Right lobe of liver (tissue), 6 donors: ENCODE data around the gene RAB3B. TPM values are rescaled to one million over a fixed set of nuclear protein-coding genes. Genes with fewer than 3 reads are reported as not detected.

ENCODE experiments used
- ATAC-seq, 4 donors: fragments of 200-7000 bp; cut with Tn5 transposase; one replicate each; pipeline ENCODE4 v1.9.1; 2020; ENCODE audit warnings: mild to moderate bottlenecking in 4 of 4, moderate library complexity in 4 of 4
- DNase-seq, 3 donors: peaks; one replicate each; pipeline ENCODE4 v3.0.0-alpha.2; 2020
- H3K27ac ChIP-seq, 3 donors: fragments of 200-600 bp; one replicate each; pipeline ENCODE4 v1.8.0; 2022
- H3K27me3 ChIP-seq, 2 donors: fragments of 200-600 bp; one replicate each; pipeline ENCODE4 v1.8.0; 2022
- H3K36me3 ChIP-seq, 4 donors: fragments of 200-600 bp; sonication (generic) in 1 of 4; one replicate each; pipeline versions ENCODE4 v1.5.1 to v1.8.0; 2017 to 2022; ENCODE audit warnings: control low read depth in 1 of 4
- H3K4me1 ChIP-seq, 4 donors: fragments of 200-600 bp; sonication (generic) in 1 of 4; one replicate each; pipeline versions ENCODE4 v1.5.1 to v1.8.0; 2017 to 2022; ENCODE audit warnings: control low read depth in 1 of 4
- H3K4me3 ChIP-seq, 3 donors: fragments of 200-600 bp; one replicate each; pipeline ENCODE4 v1.8.0; 2022
- H3K9me3 ChIP-seq, 4 donors: fragments of 200-600 bp; sonication (generic) in 1 of 4; one replicate each; pipeline versions ENCODE4 v1.5.1 to v1.8.0; 2017 to 2022; ENCODE audit warnings: control low read depth in 1 of 4
- CTCF ChIP-seq, 4 donors: fragments of 200-600 bp in 3 of 4; fragments of 450-650 bp in 1 of 4; IDR thresholded peaks; one replicate each; pipeline versions ENCODE4 v1.5.1 to v1.8.0; 2016 to 2022; ENCODE audit warnings: antibody characterized with exemption in 4 of 4, mild to moderate bottlenecking in 2 of 4
- POLR2A ChIP-seq: fragments of 450-650 bp; IDR thresholded peaks from one replicate; pipeline ENCODE4 v1.6.1; 2017; ENCODE audit warnings: antibody characterized with exemption, mild to moderate bottlenecking
- WGBS: methylation state at CpG from one replicate; pipeline ENCODE4 v1.1.6; 2018; ENCODE audit warnings: low coverage, low lambda C conversion rate; ENCODE audit not compliant: insufficient coverage; ENCODE audit errors: missing lambda C conversion rate; 5-methylcytosine and 5-hydroxymethylcytosine counted together
- intact Hi-C, 2 donors: fragments of 100-400 bp; cut with DNase I; formaldehyde crosslinking; loops; one replicate each; pipeline versions ENCODE4 v1.11.2 to v1.14.1; 2022
- total RNA-seq, 6 experiments: library from RNA; depleted of rRNA in 2 of 6; stranded (reverse); fragments of >200 nt in 2 of 6; fragmentation: NEBNext Ultra II Directional in 3 of 6; extraction: Animal tissue kit (Norgen Biotek cat#: 25700) in 3 of 6; gene quantifications; one replicate each; pipeline versions ENCODE4 v1.1.0 to v1.2.4, GENCODE V29; 2016 to 2023
- donor health status: DM: no; HTN: yes; CAD: no.
- donor health status: DM: no; HTN: no; CAD: no.
- donor health status: DM: no; HTN: no; CAD: no.
- donor health status: DM: no; HTN: yes; CAD: no.
- donor health status: DM: no; HTN: yes; CAD: no.

Gene RAB3B
- total RNA-seq, 6 experiments from 2014 or later, result 0.05 to 9.7 (median 4.4) TPM

DNA sequence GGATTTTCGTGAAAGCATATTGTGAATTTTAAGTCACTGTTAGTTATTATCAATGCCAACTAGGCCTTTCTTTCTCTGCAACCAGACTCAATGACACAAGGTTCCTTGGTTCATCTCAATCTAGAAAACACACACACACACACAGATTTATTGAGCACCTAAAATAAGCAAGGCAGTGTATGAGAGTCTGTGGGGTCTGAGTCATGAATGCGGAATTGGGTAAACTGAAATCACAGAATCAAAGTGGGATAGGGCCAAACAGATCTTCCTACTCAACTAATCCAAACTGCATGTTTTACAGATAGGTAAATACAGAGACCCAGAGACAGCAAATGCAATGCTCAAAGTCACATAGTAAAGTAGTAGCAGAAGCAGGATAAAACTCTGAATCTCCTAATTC, 63.5 kb downstream of the RAB3B start:
- Histone ChIP-seq H3K27ac (no peak overlapping the region), H3K27me3 (no peaks in the 10 kb centered on the region), H3K9me3 (no peaks in the 10 kb centered on the region), H3K4me3 (no peak overlapping the region), H3K4me1 (no peaks in the 10 kb centered on the region), H3K36me3 (no peaks in the 10 kb centered on the region)
- TF ChIP-seq POLR2A (no peak), CTCF (IDR thresholded peaks at IDR 0.05) (no peak)
- no peak for DNase-seq
- ATAC-seq, result no peak
- intact Hi-C loops, result no loop called here
- 72% methylated on average over 2 of the region's 2 CpGs for WGBS

- WGBS, result 67% methylated on average over 5 of the region's 5 CpGs
- Histone ChIP-seq H3K4me1 (no peaks in the 10 kb centered on the region), H3K27me3 (no peaks in the 10 kb centered on the region), H3K36me3 (no peaks in the 10 kb centered on the region), H3K27ac (no peak overlapping the region), H3K4me3 (no peak overlapping the region), H3K9me3 (no peaks in the 10 kb centered on the region)
- intact Hi-C loops, result no loop called here
- no peak for DNase-seq
- ATAC-seq, result no peak
- TF ChIP-seq POLR2A, result no peak
- TF ChIP-seq CTCF (IDR thresholded peaks at IDR 0.05), result no peak
These were observed 64.2 kb downstream of the RAB3B start for GRCh38 chr1:51926171-51926812.

- DNase-seq, result no peak
- WGBS, result no CpG with 5 or more reads among the region's 1 CpG
- H3K4me1 ChIP-seq, result no peaks in the 10 kb centered on the region
- no peaks in the 10 kb centered on the region for H3K36me3 ChIP-seq
- intact Hi-C loops, result no loop called here
- H3K27ac ChIP-seq, result no peak overlapping the region
- H3K27me3 ChIP-seq, result no peaks in the 10 kb centered on the region
- no peak for ATAC-seq
- no peak overlapping the region for H3K4me3 ChIP-seq
- no peaks in the 10 kb centered on the region for H3K9me3 ChIP-seq
- no peak for TF ChIP-seq CTCF (IDR thresholded peaks at IDR 0.05)
- TF ChIP-seq POLR2A, result no peak
These were observed 66.0 kb downstream of the RAB3B start for GRCh38 chr1:51924455-51924854.

- 49% methylated on average over 3 of the region's 3 CpGs for WGBS
- Histone ChIP-seq H3K9me3 (no peaks in the 10 kb centered on the region), H3K4me1 (no peaks in the 10 kb centered on the region), H3K4me3 (no peak overlapping the region), H3K27me3 (no peaks in the 10 kb centered on the region), H3K36me3 (no peaks in the 10 kb centered on the region), H3K27ac (no peak overlapping the region)
- no peak for DNase-seq
- TF ChIP-seq POLR2A (no peak), CTCF (IDR thresholded peaks at IDR 0.05) (no peak)
- ATAC-seq, result no peak
- intact Hi-C loops, result no loop called here
These were observed 68.5 kb downstream of the RAB3B start for GRCh38 chr1:51922040-51922439.

GRCh38 chr1:51920130-51920529, 70.4 kb downstream of the RAB3B start:
- H3K4me3 ChIP-seq, result no peak overlapping the region
- DNase-seq (no peak), ATAC-seq (no peak)
- TF ChIP-seq POLR2A (no peak), CTCF (IDR thresholded peaks at IDR 0.05) (no peak)
- H3K9me3 ChIP-seq, result no peaks in the 10 kb centered on the region
- H3K27ac ChIP-seq, result no peak overlapping the region
- no peaks in the 10 kb centered on the region for H3K4me1 ChIP-seq
- H3K36me3 ChIP-seq, result no peaks in the 10 kb centered on the region
- intact Hi-C loops, result no loop called here
- WGBS, result 59% methylated on average over 4 of the region's 5 CpGs
- no peaks in the 10 kb centered on the region for H3K27me3 ChIP-seq
